ENCODE data around the gene CRTC2.

- TF ChIP-seq CTCF (IDR thresholded peaks at IDR 0.05) (no peak), POLR2A (IDR thresholded peaks at IDR 0.05) (no peak)
Measured at GRCh38 chr1:153963850-153964331, 5.5 kb upstream of the CRTC2 start.
